MCF 10A (cell line): ENCODE results near the gene SORBS2. TPM values are rescaled to one million over a fixed set of nuclear protein-coding genes. Genes with fewer than 3 reads are reported as not detected.

ENCODE experiments used
- BruUV-seq: library from RNA; stranded (reverse); fragments of 400-500 nt; replicated peaks from 2 replicates; lab custom pipeline; 2021; lab: Mats Ljungman, UMichigan
- CTCF ChIA-PET: fragments of 300-600 bp; sonication (Branson Sonifier 250); formaldehyde crosslinking; extraction: SDS; loops from one replicate; lab custom pipeline; 2021; ENCODE audit warnings: antibody characterized with exemption, inconsistent platforms; lab: Yijun Ruan, JAX
- POLR2A ChIA-PET: fragments of 300-600, 350-650 bp; sonication (Branson Sonifier 250); formaldehyde crosslinking; extraction: SDS; loops from one replicate; lab custom pipeline; 2020; ENCODE audit warnings: antibody characterized with exemption, inconsistent platforms; lab: Yijun Ruan, JAX
- DNase-seq: peaks from one replicate; pipeline ENCODE4 v3.0.0-alpha.2; 2018; ENCODE audit not compliant: unreplicated experiment
- H3K27ac Mint-ChIP-seq: one replicate; pipeline ENCODE4 v1.8.0; 2022; ENCODE audit warnings: mild to moderate bottlenecking, low read depth, mixed read lengths; ENCODE audit not compliant: unreplicated experiment
- H3K27me3 Mint-ChIP-seq: one replicate; pipeline ENCODE4 v1.8.0; 2022; ENCODE audit warnings: mixed read lengths; ENCODE audit not compliant: insufficient read depth, unreplicated experiment
- H3K36me3 Mint-ChIP-seq: one replicate; pipeline ENCODE4 v1.8.0; 2022; ENCODE audit warnings: mild to moderate bottlenecking, moderate library complexity, mixed read lengths; ENCODE audit not compliant: insufficient read depth, unreplicated experiment
- H3K4me1 Mint-ChIP-seq: one replicate; pipeline ENCODE4 v1.8.0; 2022; ENCODE audit warnings: mixed read lengths; ENCODE audit not compliant: insufficient read depth, unreplicated experiment
- H3K4me3 Mint-ChIP-seq: one replicate; pipeline ENCODE4 v1.8.0; 2022; ENCODE audit warnings: mild to moderate bottlenecking, moderate library complexity, mixed read lengths; ENCODE audit not compliant: unreplicated experiment
- H3K9me3 Mint-ChIP-seq: one replicate; pipeline ENCODE4 v1.8.0; 2022; ENCODE audit warnings: mixed read lengths; ENCODE audit not compliant: unreplicated experiment
- CTCF ChIP-seq: fragments of 200-600 bp; IDR thresholded peaks from one replicate; pipeline ENCODE4 v1.8.0; 2022; ENCODE audit warnings: antibody characterized with exemption, mild to moderate bottlenecking; ENCODE audit not compliant: unreplicated experiment
- intact Hi-C: fragments of 100-400 bp; cut with micrococcal nuclease; formaldehyde crosslinking; loops from 2 replicates; pipeline ENCODE4 v1.14.1; 2022
- total RNA-seq: library from RNA; stranded (reverse); gene quantifications from 2 replicates; pipeline ENCODE4 v1.2.3, GENCODE V29; 2022

The SORBS2 gene
- total RNA-seq, 1 experiment from 2014 or later: 19.3 TPM

DNA sequence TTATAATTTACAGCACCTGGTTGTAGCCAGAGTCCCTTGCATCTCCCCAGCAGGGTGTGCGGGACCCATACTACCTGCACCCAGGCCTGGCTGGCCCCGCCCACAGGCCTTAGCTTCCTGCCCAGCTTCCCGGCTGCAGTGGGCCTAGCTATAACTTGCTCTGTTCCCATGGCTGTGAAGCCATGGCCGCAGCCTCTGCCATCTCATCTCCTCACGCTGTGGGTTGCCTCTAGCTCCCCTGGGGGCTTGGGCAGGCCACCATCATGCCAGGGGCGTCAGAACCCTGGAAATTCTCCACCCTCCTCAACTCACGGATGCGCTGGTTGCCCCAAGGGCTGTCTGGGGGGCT is 26.1 kb upstream of the SORBS2 start:
- intact Hi-C loops: no loop called here
- BruUV-seq: no TSS peak
- Mint-ChIP-seq H3K9me3 (no peaks in the 10 kb centered on the region), H3K4me3 (no peak overlapping the region), H3K27me3 (no peaks in the 10 kb centered on the region), H3K4me1 (no peaks in the 10 kb centered on the region), H3K27ac (no peak overlapping the region), H3K36me3 (no peaks in the 10 kb centered on the region)
- no peak for TF ChIP-seq CTCF
- ChIA-PET POLR2A (interaction anchor here (1.5 to 3.4 kb wide), 2 partner anchors 9 to 27 kb away, joined by 6 to 29 read pairs; partner anchors contain the start of gene SORBS2), CTCF (interaction anchor here (0.6 to 1.5 kb wide), 2 partner anchors 199 to 344 kb away, joined by 3 to 4 read pairs; no protein-coding TSS in a partner anchor)
- no peak for DNase-seq

DNA sequence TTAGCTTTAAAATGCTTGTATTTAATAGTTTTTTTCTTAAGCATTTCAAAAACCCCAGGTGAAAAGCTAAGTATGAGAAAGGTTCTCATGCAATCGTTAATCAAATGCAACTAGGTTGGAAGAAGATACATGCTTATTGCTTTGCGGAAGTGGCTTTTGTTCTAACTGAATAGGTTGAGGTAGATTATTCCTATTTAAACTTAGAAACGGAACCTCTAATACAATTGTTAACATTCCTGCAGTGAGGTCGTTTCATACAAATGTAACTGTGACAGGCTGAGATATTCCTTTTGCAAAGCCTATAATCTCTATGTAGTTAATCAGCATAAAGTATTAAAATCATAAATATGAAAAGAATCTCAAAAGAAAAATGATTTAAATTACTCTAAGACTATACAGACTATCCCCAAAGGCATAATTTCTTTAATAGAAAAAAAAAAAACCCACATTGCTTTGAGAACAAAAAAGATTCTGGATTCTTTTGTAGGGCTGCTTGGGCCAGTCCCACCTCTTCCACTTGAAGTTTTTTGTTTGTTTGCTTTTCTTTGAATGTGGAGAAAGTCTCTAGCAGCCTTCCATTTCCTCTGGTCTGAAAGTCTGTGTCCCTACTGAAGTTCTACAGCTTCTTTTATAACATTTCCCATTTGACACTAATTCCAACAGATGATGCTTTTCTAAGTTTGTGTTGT is 25.6 kb upstream of the SORBS2 start:
- no peaks in the 10 kb centered on the region for H3K27me3 Mint-ChIP-seq
- POLR2A ChIA-PET: interaction anchor here (1.3 to 3.4 kb wide), 3 partner anchors 9 to 264 kb away, joined by 3 to 29 read pairs (median 6); partner anchors contain the start of gene SORBS2

GRCh38 chr4:185836241-185837084 is 24.5 kb upstream of the SORBS2 start:
- no peak for TF ChIP-seq CTCF
- Mint-ChIP-seq H3K4me1 (no peaks in the 10 kb centered on the region), H3K4me3 (no peak overlapping the region), H3K9me3 (no peaks in the 10 kb centered on the region), H3K27me3 (no peaks in the 10 kb centered on the region), H3K36me3 (no peaks in the 10 kb centered on the region), H3K27ac (no peak overlapping the region)
- CTCF ChIA-PET: interaction anchor here (0.5 to 1.5 kb wide), 6 partner anchors 112 to 835 kb away, joined by 3 to 4 read pairs (median 4); no protein-coding TSS in a partner anchor
- BruUV-seq: no TSS peak
- POLR2A ChIA-PET: interaction anchor here (0.7 to 3.4 kb wide), 4 partner anchors 7 to 263 kb away, joined by 3 to 29 read pairs (median 4); partner anchors contain the start of gene SORBS2
- intact Hi-C loops: no loop called here
- DNase-seq: no peak

More for the DNA sequence above, 25.6 kb upstream of the SORBS2 start:
- Mint-ChIP-seq H3K4me3 (no peak overlapping the region), H3K4me1 (no peaks in the 10 kb centered on the region), H3K9me3 (no peaks in the 10 kb centered on the region), H3K27ac (no peak overlapping the region), H3K36me3 (no peaks in the 10 kb centered on the region)
- TF ChIP-seq CTCF: no peak
- CTCF ChIA-PET: interaction anchor here (0.6 to 1.5 kb wide), 3 partner anchors 199 to 344 kb away, joined by 3 to 4 read pairs (median 3); no protein-coding TSS in a partner anchor
- no peak for DNase-seq
- no TSS peak for BruUV-seq
- intact Hi-C loops: no loop called here

DNA sequence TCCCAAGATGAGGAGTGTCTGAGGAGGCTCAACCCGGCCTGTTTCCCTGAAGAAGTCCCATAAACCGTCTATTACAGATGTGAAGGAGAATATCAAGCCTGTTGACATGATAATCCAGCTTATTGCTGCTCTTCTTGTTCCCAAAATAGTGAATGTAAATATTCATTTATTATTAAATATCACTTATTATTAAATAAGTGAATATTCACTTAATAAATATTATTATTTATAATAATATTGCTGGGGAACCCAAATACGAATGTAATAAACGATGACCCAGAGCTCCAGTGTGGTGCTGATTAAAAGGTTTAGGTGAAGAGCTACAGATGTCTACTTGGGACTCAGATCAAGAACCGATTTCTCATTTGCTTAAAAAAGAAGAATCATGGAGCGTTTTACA is 23.8 kb upstream of the SORBS2 start:
- Mint-ChIP-seq H3K27me3 (no peaks in the 10 kb centered on the region), H3K4me1 (no peaks in the 10 kb centered on the region), H3K4me3 (no peak overlapping the region), H3K36me3 (no peaks in the 10 kb centered on the region), H3K27ac (no peak overlapping the region), H3K9me3 (peaks cover 5% of the 10 kb centered on the region)
- POLR2A ChIA-PET: no interaction called here
- intact Hi-C loops: no loop called here
- DNase-seq: no peak
- no TSS peak for BruUV-seq
- CTCF ChIA-PET: interaction anchor here (0.5 to 1.1 kb wide), 5 partner anchors 112 to 835 kb away, joined by 3 to 4 read pairs (median 3); no protein-coding TSS in a partner anchor
- TF ChIP-seq CTCF: no peak
